Left colon (tissue), 2 donors: ENCODE data around the gene SNX25. TPM values are rescaled to one million over a fixed set of nuclear protein-coding genes. Genes with fewer than 3 reads are reported as not detected.
"Not testable (repeated sequence)": the region's sequence is repeated elsewhere in the genome, so short reads cannot be mapped to it uniquely, and the experiment has no call there.

Experiments
- ATAC-seq: fragments of 200-7000 bp; cut with Tn5 transposase; one replicate; pipeline ENCODE4 v1.9.1; 2020; ENCODE audit warnings: mild to moderate bottlenecking, moderate library complexity
- DNase-seq, 2 donors: peaks; one replicate each; pipeline ENCODE4 v3.0.0-alpha.2; 2020
- intact Hi-C, 2 donors: fragments of 100-400 bp; cut with DNase I in 1 of 2; cut with micrococcal nuclease in 1 of 2; formaldehyde crosslinking; loops; one replicate each; pipeline versions ENCODE4 v1.11.2 to v1.14.0; 2022; cut with DNase I, micrococcal nuclease
- long read RNA-seq: library from polyadenylated mRNA; unstranded; transcript quantifications from one replicate; pipeline ENCODE4 v2.0.0, GENCODE V29; 2021
- total RNA-seq, 2 donors: library from RNA; stranded (reverse); fragmentation: NEBNext Ultra II Directional; extraction: Animal tissue kit (Norgen Biotek cat#: 25700); gene quantifications; one replicate each; pipeline ENCODE4 v1.2.1, GENCODE V29; 2021
- donor health status: DM: no; HTN: no; CAD: no.
- donor health status: DM: yes; HTN: yes; CAD: no.

The SNX25 gene
- total RNA-seq, result 10 to 100 TPM; 10.6 to 24.2 TPM
- long read RNA-seq, transcript SNX25-201 (19 exons, 3,264 nt), result major isoform, 9 of 30 reads
- long read RNA-seq, partial matches to known transcripts, result 10 of 30 reads
- long read RNA-seq, other reads (novel, unspliced or antisense), result 11 of 30 reads

- intact Hi-C loops, result no loop called here
- DNase-seq (peak; percentile 86 to 93), ATAC-seq (peak; percentile 94)
Measured at GRCh38 chr4:185209031-185209851, at the start of gene SNX25. SNX25 (plus strand) TSS chr4:185209598; CDS start chr4:185209827, 229 bp downstream.

- intact Hi-C loops, result no loop called here
- ATAC-seq (no peak), DNase-seq (no peak)
Measured at GRCh38 chr4:185165605-185166063, 43.8 kb upstream of the SNX25 start.

- no peak for ATAC-seq
- no peak for DNase-seq
- intact Hi-C loops, result no loop called here
Measured at GRCh38 chr4:185167234-185167633, 42.2 kb upstream of the SNX25 start.

GRCh38 chr4:185171373-185172071, 37.9 kb upstream of the SNX25 start:
- DNase-seq (no peak), ATAC-seq (no peak)
- intact Hi-C loops, result no loop called here

GRCh38 chr4:185179488-185179887, 29.9 kb upstream of the SNX25 start:
- ATAC-seq (no peak), DNase-seq (no peak)
- intact Hi-C loops, result no loop called here

- ATAC-seq, result no peak
- DNase-seq, result no peak
- intact Hi-C loops, result loop anchor here in 1 of 2 donors (10.0 kb wide), 1 partner anchor 213 kb away; the partner anchor contains the start of genes ANKRD37 and LRP2BP
Measured at GRCh38 chr4:185182239-185182638, 27.2 kb upstream of the SNX25 start.

- ATAC-seq, result peak; percentile 76
- intact Hi-C loops, result loop anchor here in 1 of 2 donors (10.0 kb wide), 1 partner anchor 211 kb away; the partner anchor contains the start of genes ANKRD37 and LRP2BP
- DNase-seq, result peak; percentile 74 to 94
Measured at GRCh38 chr4:185183622-185184281, 25.6 kb upstream of the SNX25 start.

GRCh38 chr4:185186769-185187168, 22.6 kb upstream of the SNX25 start:
- no peak for ATAC-seq
- intact Hi-C loops, result loop anchor here in 1 of 2 donors (10.0 kb wide), 1 partner anchor 208 kb away; the partner anchor contains the start of genes ANKRD37 and LRP2BP

GRCh38 chr4:185189606-185190305, 19.6 kb upstream of the SNX25 start:
- intact Hi-C loops, result loop anchor here in 1 of 2 donors (10.0 kb wide), 1 partner anchor 205 kb away; the partner anchor contains the start of genes ANKRD37 and LRP2BP
- ATAC-seq (no peak), DNase-seq (no peak)

More at GRCh38 chr4:185186769-185187168, 22.6 kb upstream of the SNX25 start:
- no peak for DNase-seq

GRCh38 chr4:185190306-185190856, 19.0 kb upstream of the SNX25 start:
- no peak for DNase-seq
- intact Hi-C loops, result no loop called here

GRCh38 chr4:185192059-185192458, 17.3 kb upstream of the SNX25 start:
- intact Hi-C loops, result no loop called here
- DNase-seq (no peak), ATAC-seq (no peak)

More at GRCh38 chr4:185190306-185190856, 19.0 kb upstream of the SNX25 start:
- no peak for ATAC-seq

- DNase-seq, result no peak
- intact Hi-C loops, result no loop called here
- no peak for ATAC-seq
Measured at GRCh38 chr4:185194924-185195888, 14.2 kb upstream of the SNX25 start.

- ATAC-seq, result no peak
- intact Hi-C loops, result no loop called here
- no peak for DNase-seq
Measured at GRCh38 chr4:185196437-185196836, 13.0 kb upstream of the SNX25 start.

GRCh38 chr4:185198189-185198588, 11.2 kb upstream of the SNX25 start:
- DNase-seq, ATAC-seq, intact Hi-C loops: not testable (repeated sequence)

GRCh38 chr4:185201977-185202962, 7.1 kb upstream of the SNX25 start:
- ATAC-seq (no peak), DNase-seq (no peak)
- intact Hi-C loops, result no loop called here
